HCT116 (cell line): ENCODE data around the gene PTPN4.

Source experiments
- CTCF ChIP-seq, 3 experiments: fragments of 200-600 bp in 1 of 3; sonication (generic) in 1 of 3; IDR thresholded peaks in 2 of 3; conservative IDR thresholded peaks in 1 of 3; 2 replicates each; pipeline ENCODE4 v1.5.1; 2012 to 2017; ENCODE audit warnings: low read depth in 2 of 3, low read length in 2 of 3, antibody characterized with exemption in 1 of 3, borderline replicate concordance in 1 of 3, control low read depth in 1 of 3, mild to moderate bottlenecking in 1 of 3, mixed read lengths in 1 of 3, mixed run types in 1 of 3, moderate library complexity in 1 of 3; ENCODE audit not compliant: insufficient read depth in 1 of 3
- EZH2phosphoT487 ChIP-seq: fragments of 200-600 bp; IDR thresholded peaks from 2 replicates; pipeline ENCODE4 v1.6.1; 2018; ENCODE audit warnings: antibody characterized with exemption, borderline replicate concordance
- JUND ChIP-seq: IDR thresholded peaks from 2 replicates; pipeline ENCODE4 v1.6.1; 2012
- POLR2A ChIP-seq: IDR thresholded peaks from 2 replicates; pipeline ENCODE4 v1.7.0; 2011; ENCODE audit warnings: borderline replicate concordance; ENCODE audit not compliant: insufficient read depth, insufficient read length; ENCODE audit errors: extremely low read depth
- SP1 ChIP-seq: IDR thresholded peaks from 2 replicates; pipeline ENCODE4 v1.6.1; 2012; ENCODE audit warnings: low read depth
- TCF7L2 ChIP-seq: IDR thresholded peaks from 2 replicates; pipeline ENCODE4 v1.7.0; 2011; ENCODE audit warnings: borderline replicate concordance, inconsistent platforms; ENCODE audit not compliant: insufficient read depth, insufficient read length; ENCODE audit errors: extremely low read depth
- ZBTB33 ChIP-seq: IDR thresholded peaks from 2 replicates; pipeline ENCODE4 v1.6.1; 2011; ENCODE audit warnings: mild to moderate bottlenecking, low read length, moderate library complexity; ENCODE audit not compliant: insufficient replicate concordance; ENCODE audit errors: extremely low read depth

GRCh38 chr2:119929537-119929936 is 169.8 kb downstream of the PTPN4 start:
- TF ChIP-seq JUND: no peak
- no peak for TF ChIP-seq POLR2A
- no peak for TF ChIP-seq CTCF (IDR thresholded peaks at IDR 0.05 in 2 of 3, conservative IDR thresholded peaks at IDR 0.05 in 1 of 3; ENCODE audit: borderline replicate concordance in 1 of 3, insufficient read depth in 1 of 3, low read depth in 2 of 3, low read length in 2 of 3)
- no peak for TF ChIP-seq SP1
- no peak for TF ChIP-seq TCF7L2
- no peak for TF ChIP-seq ZBTB33
- no peak for TF ChIP-seq EZH2phosphoT487
